Measurements from ENCODE around the gene CYTH1.

The CYTH1 gene

GRCh38 chr17:78817123-78817522 lies 35.0 kb upstream of the CYTH1 start:
- H3K9me3 ChIP-seq (ENCODE audit: severe bottlenecking): no peaks in the 10 kb centered on the region
- H3K27me3 ChIP-seq (ENCODE audit: insufficient read depth, low read depth, severe bottlenecking): no peaks in the 10 kb centered on the region
- peaks cover 95% of the 10 kb centered on the region for H3K36me3 ChIP-seq
- H3K27ac ChIP-seq: no peak overlapping the region
- H3K4me3 ChIP-seq (ENCODE audit: low read depth, low read length): no peak overlapping the region
- TF ChIP-seq, protein P1, sequence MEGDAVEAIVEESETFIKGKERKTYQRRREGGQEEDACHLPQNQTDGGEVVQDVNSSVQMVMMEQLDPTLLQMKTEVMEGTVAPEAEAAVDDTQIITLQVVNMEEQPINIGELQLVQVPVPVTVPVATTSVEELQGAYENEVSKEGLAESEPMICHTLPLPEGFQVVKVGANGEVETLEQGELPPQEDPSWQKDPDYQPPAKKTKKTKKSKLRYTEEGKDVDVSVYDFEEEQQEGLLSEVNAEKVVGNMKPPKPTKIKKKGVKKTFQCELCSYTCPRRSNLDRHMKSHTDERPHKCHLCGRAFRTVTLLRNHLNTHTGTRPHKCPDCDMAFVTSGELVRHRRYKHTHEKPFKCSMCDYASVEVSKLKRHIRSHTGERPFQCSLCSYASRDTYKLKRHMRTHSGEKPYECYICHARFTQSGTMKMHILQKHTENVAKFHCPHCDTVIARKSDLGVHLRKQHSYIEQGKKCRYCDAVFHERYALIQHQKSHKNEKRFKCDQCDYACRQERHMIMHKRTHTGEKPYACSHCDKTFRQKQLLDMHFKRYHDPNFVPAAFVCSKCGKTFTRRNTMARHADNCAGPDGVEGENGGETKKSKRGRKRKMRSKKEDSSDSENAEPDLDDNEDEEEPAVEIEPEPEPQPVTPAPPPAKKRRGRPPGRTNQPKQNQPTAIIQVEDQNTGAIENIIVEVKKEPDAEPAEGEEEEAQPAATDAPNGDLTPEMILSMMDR (IDR thresholded peaks at IDR 0.05; ENCODE audit: low read depth, low read length): no peak
- DNase-seq: no peak

- TF ChIP-seq, protein P1 (IDR thresholded peaks at IDR 0.05; ENCODE audit: low read depth, low read length): no peak
- H3K36me3 ChIP-seq: peaks cover 97% of the 10 kb centered on the region
- H3K9me3 ChIP-seq (ENCODE audit: severe bottlenecking): no peaks in the 10 kb centered on the region
- no peak overlapping the region for H3K4me3 ChIP-seq (ENCODE audit: low read depth, low read length)
- no peak overlapping the region for H3K27ac ChIP-seq
- no peak for DNase-seq
- H3K27me3 ChIP-seq (ENCODE audit: insufficient read depth, low read depth, severe bottlenecking): no peaks in the 10 kb centered on the region
These were observed 33.6 kb upstream of the CYTH1 start for GRCh38 chr17:78815696-78816095.

GRCh38 chr17:78812855-78813254 lies 30.8 kb upstream of the CYTH1 start:
- Histone ChIP-seq H3K27ac (no peak overlapping the region), H3K4me3 (ENCODE audit: low read depth, low read length) (no peak overlapping the region), H3K27me3 (ENCODE audit: insufficient read depth, low read depth, severe bottlenecking) (no peaks in the 10 kb centered on the region), H3K36me3 (peaks cover 97% of the 10 kb centered on the region), H3K9me3 (ENCODE audit: severe bottlenecking) (no peaks in the 10 kb centered on the region)
- no peak for DNase-seq
- TF ChIP-seq, protein P1 (IDR thresholded peaks at IDR 0.05; ENCODE audit: low read depth, low read length): no peak

- peaks cover 94% of the 10 kb centered on the region for H3K36me3 ChIP-seq
These were observed 26.1 kb upstream of the CYTH1 start for GRCh38 chr17:78808163-78808562.

GRCh38 chr17:78806451-78806850 lies 24.4 kb upstream of the CYTH1 start:
- TF ChIP-seq, protein P1 (IDR thresholded peaks at IDR 0.05; ENCODE audit: low read depth, low read length): no peak
- no peak overlapping the region for H3K27ac ChIP-seq
- H3K27me3 ChIP-seq (ENCODE audit: insufficient read depth, low read depth, severe bottlenecking): no peaks in the 10 kb centered on the region
- peaks cover 92% of the 10 kb centered on the region for H3K36me3 ChIP-seq
- H3K4me3 ChIP-seq (ENCODE audit: low read depth, low read length): no peak overlapping the region
- DNase-seq: no peak
- no peaks in the 10 kb centered on the region for H3K9me3 ChIP-seq (ENCODE audit: severe bottlenecking)

More at GRCh38 chr17:78808163-78808562, 26.1 kb upstream of the CYTH1 start:
- no peaks in the 10 kb centered on the region for H3K27me3 ChIP-seq (ENCODE audit: insufficient read depth, low read depth, severe bottlenecking)
- H3K9me3 ChIP-seq (ENCODE audit: severe bottlenecking): no peaks in the 10 kb centered on the region
- H3K27ac ChIP-seq: no peak overlapping the region
- no peak for DNase-seq
- TF ChIP-seq, protein P1 (IDR thresholded peaks at IDR 0.05; ENCODE audit: low read depth, low read length): no peak
- H3K4me3 ChIP-seq (ENCODE audit: low read depth, low read length): no peak overlapping the region

DNA sequence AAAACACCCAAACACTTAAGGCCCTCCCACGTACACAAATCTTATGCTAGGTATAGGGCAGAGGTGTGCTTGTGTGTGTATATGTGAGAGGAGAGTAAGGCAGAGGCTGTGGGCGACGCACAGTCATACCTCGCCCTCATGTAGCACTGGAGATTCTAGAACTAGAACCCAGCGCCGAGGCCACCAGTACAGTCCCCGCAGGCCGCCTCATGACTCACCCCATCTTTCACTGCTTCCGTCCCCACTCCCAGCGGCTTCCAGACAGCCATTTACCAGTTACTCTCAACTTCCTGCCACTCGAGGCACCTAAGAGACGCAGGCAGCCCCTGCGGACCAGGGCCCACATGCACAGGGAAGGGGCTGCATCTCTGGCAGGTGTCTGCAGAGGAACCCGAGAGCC lies 23.2 kb upstream of the CYTH1 start:
- Histone ChIP-seq H3K27ac (no peak overlapping the region), H3K36me3 (peaks cover 89% of the 10 kb centered on the region)
- TF ChIP-seq, protein P1 (IDR thresholded peaks at IDR 0.05; ENCODE audit: low read depth, low read length): no peak

More for the DNA sequence above, 23.2 kb upstream of the CYTH1 start:
- Histone ChIP-seq H3K27me3 (ENCODE audit: insufficient read depth, low read depth, severe bottlenecking) (no peaks in the 10 kb centered on the region), H3K4me3 (ENCODE audit: low read depth, low read length) (no peak overlapping the region), H3K9me3 (ENCODE audit: severe bottlenecking) (no peaks in the 10 kb centered on the region)
- no peak for DNase-seq
